ENCODE data around the gene ZNG1F. TPM values are rescaled to one million over a fixed set of nuclear protein-coding genes. Genes with fewer than 3 reads are reported as not detected.
"Not testable (repeated sequence)": the region's sequence is repeated elsewhere in the genome, so short reads cannot be mapped to it uniquely, and the experiment has no call there.

ZNG1F gene
- total RNA-seq, 2 experiments from 2014 or later, result 7.2 to 13.3 TPM

DNA sequence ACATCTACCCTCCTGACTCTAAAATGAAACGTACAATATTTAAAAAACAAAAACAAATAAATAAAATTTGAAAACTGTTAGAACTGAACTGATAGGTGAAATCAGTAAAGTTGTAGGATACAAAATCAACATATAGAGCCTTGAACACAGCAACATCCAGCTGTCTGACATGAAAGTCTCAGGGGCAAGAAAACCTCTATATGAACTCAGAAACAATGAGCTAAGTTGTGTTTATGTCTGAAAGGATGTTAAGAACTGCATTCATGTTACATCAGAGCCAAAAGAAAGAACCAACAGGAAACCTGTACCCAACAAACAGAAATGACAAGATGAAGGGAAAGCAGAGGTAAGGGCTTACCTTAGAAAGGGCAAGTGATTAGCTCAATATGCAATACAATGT lies 102.4 kb downstream of the ZNG1F start:
- H3K9me3 Mint-ChIP-seq; H3K36me3 Mint-ChIP-seq (ENCODE audit: low read depth); H3K4me3 Mint-ChIP-seq; H3K27ac Mint-ChIP-seq; CTCF ChIA-PET; DNase-seq; H3K4me1 Mint-ChIP-seq; POLR2A ChIA-PET: not testable (repeated sequence)
- peaks cover 29% of the 10 kb centered on the region for H3K27me3 Mint-ChIP-seq

DNA sequence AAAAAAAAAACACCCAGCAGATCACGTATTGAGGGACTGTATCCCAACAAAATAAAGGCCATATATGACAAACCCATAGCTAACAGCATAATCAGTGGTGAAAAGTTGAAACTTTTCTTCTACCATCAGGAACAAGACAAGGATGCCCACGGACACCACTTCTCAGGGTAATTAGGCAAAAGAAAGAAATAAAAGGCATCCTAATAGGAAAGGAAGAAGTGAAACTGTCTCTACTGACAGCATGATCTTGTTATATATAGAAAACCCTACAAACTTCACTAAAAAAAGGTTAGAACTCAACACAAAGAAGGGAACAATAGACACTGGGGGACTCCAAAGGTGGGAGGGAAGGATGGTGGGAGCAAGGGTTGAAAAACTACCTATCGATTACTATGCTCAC lies 102.9 kb downstream of the ZNG1F start:
- H3K4me3 Mint-ChIP-seq; CTCF ChIA-PET; H3K36me3 Mint-ChIP-seq (ENCODE audit: low read depth): not testable (repeated sequence)

DNA sequence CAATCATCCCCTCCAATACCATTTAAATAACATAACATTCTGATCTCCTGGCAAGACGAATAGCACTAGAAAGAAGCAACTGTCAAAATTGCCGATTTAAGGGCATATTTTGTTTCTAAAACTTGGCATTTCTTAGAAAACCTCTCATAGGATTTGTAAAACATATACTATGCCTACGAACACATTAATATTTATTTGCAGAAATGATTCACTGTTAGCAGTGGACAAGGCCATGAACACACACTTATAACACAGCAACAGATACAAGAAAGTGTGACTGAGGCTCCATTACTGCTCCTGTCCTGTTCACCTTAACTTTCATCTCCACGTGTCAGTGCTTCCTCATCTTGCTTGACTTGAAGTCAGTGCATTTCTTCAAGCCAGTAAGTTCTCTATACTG lies 106.8 kb downstream of the ZNG1F start:
- H3K9me3 Mint-ChIP-seq; H3K36me3 Mint-ChIP-seq (ENCODE audit: low read depth); DNase-seq; H3K4me3 Mint-ChIP-seq; H3K27ac Mint-ChIP-seq; CTCF ChIA-PET; POLR2A ChIA-PET; H3K4me1 Mint-ChIP-seq: not testable (repeated sequence)
- peaks cover 24% of the 10 kb centered on the region for H3K27me3 Mint-ChIP-seq

More for the DNA sequence above, 102.9 kb downstream of the ZNG1F start:
- peaks cover 29% of the 10 kb centered on the region for H3K27me3 Mint-ChIP-seq
- H3K9me3 Mint-ChIP-seq, POLR2A ChIA-PET, H3K4me1 Mint-ChIP-seq, H3K27ac Mint-ChIP-seq, DNase-seq: not testable (repeated sequence)

Small RNA genes lying within 50 kb of the gene (microRNA-seq; reads per million reads assigned to microRNA genes)
- gene MIR4477A (ENCODE audit: borderline microRNAs expressed, borderline replicate concordance), result not detected

Other genes with a start within 250 kb of the ZNG1F start
- not detected for gene FOXD4L6, start 60.6 kb downstream of the ZNG1F start, total RNA-seq

Measured in activated CD4-positive, alpha-beta T cell treated with anti-CD3 and anti-CD28 coated beads, Interleukin-2, amount 10 ng/mL, durations not matched to agents 7 days and 5 days (primary cell).